ENCODE results near the gene ITGB1.
A peak's percentile ranks its signal among the peaks of the same experiment; 100 is the strongest.
"Not testable (repeated sequence)": the region's sequence is repeated elsewhere in the genome, so short reads cannot be mapped to it uniquely, and the experiment has no call there.

Gene ITGB1

GRCh38 chr10:32980558-32981468, 22.8 kb upstream of the ITGB1 start:
- peak; percentile 70 for DNase-seq (ENCODE audit: low spot score)

DNA sequence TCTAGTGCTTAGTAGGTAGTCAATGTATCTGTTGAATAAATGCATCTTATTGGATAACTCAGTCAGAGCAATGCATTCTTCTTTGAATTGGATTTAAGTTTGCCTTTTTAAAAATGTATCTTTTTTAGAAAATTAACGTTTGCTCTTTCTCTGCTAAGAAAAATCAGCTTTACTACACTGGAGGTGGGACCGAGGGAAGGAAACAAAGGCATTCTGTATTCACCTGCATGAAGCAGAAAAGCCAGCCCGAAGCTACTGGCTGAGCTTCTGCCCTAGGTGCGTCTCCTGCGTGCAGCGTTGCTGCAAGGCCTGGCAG, 22.2 kb upstream of the ITGB1 start:
- DNase-seq (ENCODE audit: low spot score), result no peak

DNA sequence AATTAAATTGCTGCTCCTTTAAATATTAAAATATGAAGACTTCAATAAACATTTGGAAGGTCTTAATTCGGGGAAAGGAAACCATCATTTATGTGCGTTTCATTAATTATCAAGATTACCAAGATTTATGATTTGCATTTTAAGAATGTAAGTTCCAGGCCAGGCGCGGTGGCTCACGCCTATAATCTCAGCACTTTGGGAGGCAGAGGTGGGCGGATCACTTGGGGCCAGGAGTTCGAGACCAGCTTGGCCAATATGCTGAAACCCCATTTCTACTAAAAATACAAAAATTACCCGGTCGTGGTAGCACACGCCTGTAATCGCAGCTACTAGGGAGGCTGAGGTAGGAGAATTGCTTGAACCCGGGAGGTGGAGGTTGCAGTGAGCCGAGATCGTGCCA, 21.7 kb upstream of the ITGB1 start:
- not testable (repeated sequence) for DNase-seq (ENCODE audit: low spot score)

- DNase-seq (ENCODE audit: low spot score), result no peak
Measured at GRCh38 chr10:32979041-32979440, 21.0 kb upstream of the ITGB1 start.

DNA sequence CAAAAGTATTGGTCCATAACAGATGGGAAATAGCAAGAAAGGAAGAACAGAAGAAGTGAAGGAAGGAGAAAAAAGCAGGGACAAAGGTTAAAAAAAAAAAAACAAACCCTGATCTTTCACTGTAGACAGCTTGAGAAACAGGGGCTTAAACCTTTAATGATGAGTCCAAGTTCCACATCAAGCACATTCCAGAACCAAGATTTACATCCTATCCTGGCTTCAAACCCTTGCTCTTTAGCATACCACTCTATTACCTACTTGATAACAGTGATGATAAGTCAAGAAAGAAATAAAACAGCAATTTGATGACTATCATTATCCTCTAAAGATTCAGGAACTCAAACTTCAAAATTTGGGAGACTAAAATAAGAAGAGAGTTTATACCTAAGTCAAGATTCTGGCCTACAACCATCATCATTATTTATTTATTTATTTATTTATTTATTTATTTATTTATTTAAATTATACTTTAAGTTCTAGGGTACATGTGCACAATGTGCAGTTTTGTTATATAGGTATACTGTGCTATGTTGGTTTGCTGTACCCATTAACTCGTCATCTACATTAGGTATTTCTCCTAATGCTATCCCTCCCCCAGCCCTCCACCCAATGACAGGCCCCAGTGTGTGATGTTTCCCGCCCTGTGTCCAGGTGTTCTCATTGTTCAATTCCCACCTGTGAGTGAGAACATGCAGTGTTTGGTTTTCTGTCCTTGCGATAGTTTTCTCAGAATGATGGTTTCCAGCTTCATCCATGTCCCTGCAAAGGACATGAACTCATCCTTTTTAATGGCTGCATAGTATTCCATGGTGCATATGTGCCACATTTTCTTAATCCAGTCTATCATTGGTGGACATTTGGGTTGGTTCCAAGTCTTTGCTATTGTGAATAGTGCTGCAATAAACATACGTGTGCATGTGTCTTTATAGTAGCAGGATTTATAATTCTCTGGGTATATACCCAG, 20.1 kb upstream of the ITGB1 start:
- not testable (repeated sequence) for DNase-seq (ENCODE audit: low spot score)

GRCh38 chr10:32976338-32976737, 18.3 kb upstream of the ITGB1 start:
- no peak for DNase-seq (ENCODE audit: low spot score)

DNA sequence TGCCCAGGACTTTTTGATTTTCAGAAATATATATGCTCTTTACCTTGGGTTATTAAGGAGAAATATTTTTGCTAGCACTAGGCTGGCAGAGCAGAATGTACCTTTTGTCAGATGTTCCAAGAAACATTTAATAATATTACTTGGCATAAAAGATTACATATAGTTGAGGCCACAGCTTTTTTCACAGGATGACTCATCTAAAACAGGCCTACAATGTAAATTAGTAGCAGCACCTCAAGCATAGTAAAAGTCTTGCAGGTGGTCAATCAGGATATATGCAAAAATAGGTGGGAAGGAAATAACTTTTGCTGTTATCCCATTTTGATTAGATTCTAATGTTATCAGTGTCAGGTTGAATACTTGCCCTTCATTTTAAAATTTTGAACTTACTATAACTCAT, 14.9 kb upstream of the ITGB1 start:
- no peak for DNase-seq (ENCODE audit: low spot score)

GRCh38 chr10:32972460-32972859, 14.4 kb upstream of the ITGB1 start:
- no peak for DNase-seq (ENCODE audit: low spot score)

- DNase-seq (ENCODE audit: low spot score), result no peak
Measured at GRCh38 chr10:32971536-32972091, 13.6 kb upstream of the ITGB1 start.

DNA sequence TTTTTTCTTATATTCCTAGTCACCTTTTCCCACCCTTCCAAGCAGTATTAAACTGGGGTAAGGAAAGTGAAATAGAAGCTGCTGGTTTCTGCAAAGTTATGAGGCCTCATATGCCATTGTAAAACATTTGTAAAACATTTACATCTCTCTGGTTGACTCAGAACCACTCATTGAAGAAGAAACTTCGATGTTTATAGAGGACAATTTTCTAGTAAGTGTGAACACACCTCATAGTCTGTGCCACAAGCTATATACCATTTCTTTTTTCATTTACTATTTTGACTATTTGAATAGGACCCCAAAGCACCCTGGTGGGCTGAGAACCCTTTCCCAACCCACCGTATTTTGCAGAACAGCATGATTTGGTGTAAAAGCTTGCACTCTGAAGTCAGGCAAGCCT, 12.9 kb upstream of the ITGB1 start:
- DNase-seq (ENCODE audit: low spot score), result no peak

GRCh38 chr10:32964270-32964669, 6.2 kb upstream of the ITGB1 start:
- DNase-seq (ENCODE audit: low spot score), result no peak

DNA sequence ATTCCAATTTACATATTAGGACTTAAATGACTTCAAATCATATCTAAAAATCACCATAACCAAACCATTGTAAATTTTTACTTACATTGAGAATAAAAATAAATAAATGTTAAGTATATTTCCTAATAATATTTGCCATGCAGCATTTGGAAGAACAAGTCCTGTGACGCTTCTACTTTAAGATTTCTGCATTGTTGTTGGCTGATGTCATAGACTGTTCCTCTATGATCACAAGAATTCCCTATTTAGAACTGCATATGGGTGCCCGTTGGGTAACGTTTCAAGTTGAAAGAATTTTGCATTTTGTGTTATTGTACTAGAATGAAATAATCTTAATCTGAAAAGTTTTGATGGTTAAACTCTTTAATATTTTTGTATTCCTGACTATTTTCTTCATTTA, 5.1 kb upstream of the ITGB1 start:
- DNase-seq (ENCODE audit: low spot score), result no peak

- DNase-seq (ENCODE audit: low spot score), result no peak
Measured at GRCh38 chr10:32962521-32962920, 4.5 kb upstream of the ITGB1 start.

DNA sequence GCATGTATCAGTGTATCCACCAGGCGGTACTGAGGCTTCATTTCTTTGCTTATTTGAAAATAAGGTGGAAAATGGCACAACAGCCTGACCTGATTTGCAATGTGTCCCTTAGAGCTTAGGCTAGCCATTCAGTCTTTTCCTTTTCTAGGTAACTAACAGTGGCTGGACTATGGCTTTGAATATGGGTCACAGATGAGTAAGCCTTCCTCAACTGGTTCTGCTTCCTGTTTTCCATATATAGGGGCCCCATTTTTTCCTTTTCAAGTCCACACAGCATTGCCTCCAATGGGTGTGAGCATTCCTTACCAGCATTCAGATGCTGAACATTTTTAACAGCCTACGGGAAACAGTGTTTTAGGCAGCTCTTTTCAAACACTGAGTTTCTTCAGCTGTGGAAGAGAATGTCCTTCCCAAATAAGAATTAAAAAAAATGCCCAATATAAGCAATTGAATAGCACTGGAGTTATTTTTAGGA, 3.9 kb upstream of the ITGB1 start:
- peak; percentile 27 for DNase-seq (ENCODE audit: low spot score)

- no peak for DNase-seq (ENCODE audit: low spot score)
Measured at GRCh38 chr10:32961343-32961894, 3.4 kb upstream of the ITGB1 start.

DNA sequence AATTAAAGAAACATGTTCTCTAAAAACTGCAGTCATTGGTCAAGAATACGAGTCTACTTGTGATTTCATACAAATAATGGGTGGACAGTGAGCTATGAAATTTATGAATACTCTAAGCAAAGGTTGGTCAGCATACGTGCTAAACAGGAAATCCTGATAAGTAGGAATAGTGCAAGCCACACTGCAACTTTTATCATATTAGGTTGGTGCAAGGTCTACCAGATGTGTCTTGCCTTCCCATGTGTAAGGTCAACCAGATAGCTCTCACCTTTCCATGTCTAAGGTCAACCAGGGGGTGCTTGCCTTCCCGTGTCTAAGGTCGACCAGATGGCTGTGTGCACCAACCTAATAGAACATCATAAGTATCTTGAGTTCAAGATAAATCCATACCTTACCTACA, 2.0 kb upstream of the ITGB1 start:
- no peak for DNase-seq (ENCODE audit: low spot score)

DNA sequence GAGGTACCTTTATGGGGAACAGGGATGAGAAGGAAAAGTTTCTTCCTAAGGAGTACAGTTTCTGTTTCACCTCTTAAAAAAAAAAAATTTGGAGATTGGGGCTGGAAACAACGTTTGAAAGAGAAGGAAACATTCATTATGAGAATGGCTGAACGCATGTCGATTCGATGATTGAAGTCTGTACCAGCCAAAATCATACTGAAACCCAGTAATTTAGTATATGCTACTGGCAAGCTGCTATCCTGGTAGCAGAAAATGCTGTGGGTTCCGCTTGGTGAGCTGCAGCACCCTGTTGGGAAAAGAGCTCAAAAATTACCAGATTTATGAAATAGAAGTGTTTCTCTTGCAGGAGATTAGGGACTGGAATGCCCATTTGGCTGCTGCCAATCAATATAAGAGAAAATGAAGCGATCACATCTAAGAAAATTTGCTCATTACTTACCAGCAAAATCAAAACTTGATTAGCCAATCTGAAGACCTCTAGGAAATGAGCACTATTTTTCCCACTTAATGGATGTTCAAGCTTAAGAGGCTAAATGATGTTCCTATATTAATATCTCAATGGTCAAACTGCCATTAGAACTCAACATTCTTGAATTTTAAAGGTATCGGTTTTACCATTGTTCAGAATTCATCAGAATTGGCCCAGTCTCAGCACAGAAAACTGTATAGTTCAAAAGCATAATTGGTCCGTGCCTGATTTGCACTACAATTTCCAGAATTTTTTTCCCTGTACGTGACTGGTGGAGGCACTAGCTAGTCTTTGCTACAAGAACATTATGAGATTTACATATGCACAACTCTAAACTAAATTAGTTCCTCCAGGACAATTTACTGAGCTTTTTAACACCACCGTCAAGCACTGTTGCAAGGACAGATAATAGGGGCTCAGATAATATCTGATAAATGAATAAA, 1.2 kb upstream of the ITGB1 start:
- no peak for DNase-seq (ENCODE audit: low spot score)

DNA sequence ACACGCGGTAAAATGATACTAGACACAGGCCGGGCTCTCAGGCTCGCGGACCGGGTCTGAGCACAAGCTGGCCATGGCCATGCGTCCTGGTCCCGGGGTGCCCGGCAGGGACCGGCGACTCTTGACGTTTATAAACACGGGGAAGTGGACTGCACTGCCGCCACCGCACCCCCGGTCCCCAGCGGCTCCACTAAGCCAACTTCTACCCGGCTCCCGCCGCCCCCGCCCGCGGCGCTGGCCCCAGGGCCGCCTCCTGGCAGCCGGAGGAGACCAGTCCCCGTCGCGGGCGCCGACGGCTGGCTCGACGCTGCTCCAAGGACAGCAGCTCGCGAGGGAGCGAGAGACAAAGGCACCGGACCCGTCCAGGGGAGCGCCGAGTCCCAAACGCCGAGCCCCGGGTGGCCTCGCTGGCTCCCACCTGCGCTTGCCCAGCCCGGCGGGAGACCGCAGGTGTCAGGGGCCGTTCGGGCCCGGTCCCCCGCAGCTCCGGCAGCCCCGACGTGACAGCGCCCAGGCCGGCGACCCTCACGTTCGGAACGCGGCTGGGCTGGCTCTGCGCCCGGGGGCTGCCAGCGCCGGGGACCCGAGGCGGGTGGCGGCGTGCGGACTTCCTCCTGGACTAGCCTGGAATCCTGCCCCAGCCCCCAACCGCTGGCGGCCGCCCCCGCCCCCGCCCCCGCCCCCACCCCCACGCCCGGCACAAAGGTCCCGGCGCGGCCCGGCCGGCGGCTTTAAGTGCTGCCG, 517 bp downstream of the ITGB1 start:
- peak; percentile 53 for DNase-seq (ENCODE audit: low spot score)

- DNase-seq (ENCODE audit: low spot score), result no peak
Measured at GRCh38 chr10:32956365-32957197, 1.4 kb downstream of the ITGB1 start.

DNA sequence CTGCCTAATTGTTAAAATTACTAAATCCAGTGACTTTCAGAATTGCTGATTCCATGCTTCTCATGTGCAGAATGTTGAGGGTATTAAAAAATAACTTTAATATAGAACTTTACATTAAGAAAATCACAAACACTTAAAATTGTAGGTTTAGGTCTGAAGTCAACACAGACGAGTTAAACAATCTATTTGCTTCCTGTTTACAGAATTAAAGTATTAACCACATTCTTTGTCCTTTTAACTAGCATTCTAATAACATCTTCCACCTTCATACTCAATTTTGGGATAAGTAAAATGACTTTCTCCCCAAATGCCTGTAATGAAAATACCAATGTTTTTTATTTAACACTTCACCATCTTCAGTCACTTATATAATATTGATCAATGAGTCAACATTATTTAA, 2.2 kb downstream of the ITGB1 start:
- DNase-seq (ENCODE audit: low spot score), result no peak
